NCI-H2196 (cell line): ENCODE data around the gene ING3.

ENCODE experiments used
- DNase-seq: peaks from one replicate; lab custom pipeline; 2025; ENCODE audit not compliant: unreplicated experiment; lab: John Stamatoyannopoulos, UW

ING3 gene

DNA sequence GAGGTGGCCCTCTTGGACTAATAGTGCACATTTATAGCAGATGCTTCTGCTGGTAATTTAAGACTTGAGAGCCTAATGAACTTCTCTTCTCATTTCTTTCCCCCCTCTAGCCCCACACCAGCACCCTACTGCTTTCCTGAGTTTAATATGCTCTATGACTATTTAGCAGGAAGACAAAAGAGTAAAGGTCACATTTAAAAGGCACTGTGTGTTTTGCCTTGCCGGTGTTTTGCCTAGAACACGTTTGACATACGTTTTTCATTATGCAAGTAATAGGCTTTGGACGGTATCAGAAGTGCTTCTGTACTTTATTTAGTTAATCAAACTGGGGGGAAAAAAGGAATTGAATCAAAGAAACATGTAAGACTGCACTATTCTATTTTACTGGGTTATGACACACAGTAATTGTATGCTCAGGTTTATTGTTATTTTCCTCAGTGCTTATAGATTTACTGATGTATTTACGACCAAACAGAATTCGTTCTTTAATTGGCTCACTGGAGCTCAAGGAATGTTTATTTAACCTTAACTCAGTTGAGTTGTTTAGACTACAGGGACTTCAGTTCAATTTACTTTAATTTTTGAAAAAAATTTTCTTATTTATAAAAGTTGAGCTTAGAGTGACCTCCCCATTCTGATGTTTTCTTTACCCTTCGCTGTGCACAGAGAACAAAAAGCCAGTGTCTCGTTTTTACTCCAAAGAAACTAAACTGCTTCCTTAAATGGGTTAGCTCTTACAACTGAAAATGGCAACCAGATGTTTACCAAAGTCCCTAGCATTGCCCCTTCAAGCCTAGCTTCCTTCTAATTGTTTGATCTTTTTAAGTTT, 73.3 kb downstream of the ING3 start:
- no peak for DNase-seq

DNA sequence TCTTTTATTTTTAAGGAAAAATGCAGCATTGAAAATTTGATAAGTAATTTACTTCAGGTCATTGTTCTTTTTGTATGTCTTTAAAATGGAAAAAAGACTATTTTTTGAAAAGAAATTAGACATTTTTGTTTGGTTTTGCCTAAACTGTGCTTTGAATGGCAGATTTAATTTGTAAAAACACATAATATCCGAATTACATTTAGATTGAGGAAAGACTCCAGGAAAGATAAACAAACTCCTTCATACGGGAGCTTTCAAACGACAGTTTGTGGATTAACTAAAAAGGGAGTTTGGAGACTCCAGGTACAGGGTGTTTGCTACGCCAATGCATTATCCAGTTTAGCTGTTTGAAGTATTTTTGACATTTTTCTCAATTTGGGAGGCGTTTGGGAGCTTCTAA, 74.0 kb downstream of the ING3 start:
- DNase-seq, result no peak

DNA sequence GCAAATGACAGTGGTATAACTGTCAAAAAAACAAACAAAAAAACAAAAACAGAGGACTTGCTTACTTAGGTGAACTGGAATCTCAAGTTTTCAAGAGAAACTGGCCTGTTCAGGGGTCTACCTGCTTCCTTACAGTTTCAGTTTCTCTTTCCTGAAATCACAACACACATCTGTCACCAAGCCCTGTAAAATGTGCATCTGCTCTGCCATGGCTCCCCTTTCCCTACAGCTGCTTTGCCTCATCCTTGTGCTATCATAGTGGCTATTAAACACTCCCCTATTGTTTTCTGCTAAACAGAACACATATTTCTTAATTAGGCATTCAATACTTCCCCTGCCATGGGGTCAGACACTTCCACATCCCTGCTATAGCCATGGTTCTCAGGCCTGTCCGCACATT, 75.6 kb downstream of the ING3 start:
- DNase-seq, result no peak

DNA sequence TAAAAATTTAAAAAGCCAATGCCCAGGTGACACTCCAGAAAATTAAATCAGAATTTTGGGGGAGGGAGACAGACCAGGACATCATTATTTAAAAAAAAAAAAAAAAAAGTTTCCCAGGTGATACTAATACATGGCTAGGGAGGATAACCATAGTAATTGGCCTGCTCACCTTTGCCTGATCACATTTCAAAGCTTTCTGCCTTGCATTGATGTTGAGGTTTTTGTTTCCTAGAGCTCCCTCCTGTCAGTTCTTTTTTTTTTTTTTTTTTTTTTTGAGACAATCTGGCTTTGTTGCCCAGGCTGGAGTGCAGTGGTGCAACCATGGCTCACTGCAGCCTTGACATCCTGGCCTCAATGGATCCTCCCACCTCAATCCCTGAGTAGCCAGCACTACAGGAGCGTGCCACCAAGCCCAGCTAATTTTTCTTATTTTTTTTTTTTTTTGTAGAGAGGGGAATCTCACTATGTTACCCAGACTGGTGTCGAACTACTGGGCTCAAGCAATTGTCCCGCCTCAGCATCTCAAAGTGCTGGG, 76.1 kb downstream of the ING3 start:
- no peak for DNase-seq
